GM19025 (cell line): ENCODE data around the gene NCAM2.
"Not testable (repeated sequence)": the region's sequence is repeated elsewhere in the genome, so short reads cannot be mapped to it uniquely, and the experiment has no call there.

ENCODE experiments used
- ATAC-seq: cut with Tn5 transposase; IDR thresholded peaks from one replicate; pipeline ENCODE4 v1.9.1; 2021; ENCODE audit warnings: mild to moderate bottlenecking, low read depth, moderate library complexity; ENCODE audit not compliant: unreplicated experiment

Gene NCAM2

GRCh38 chr21:21097466-21097865, 99.3 kb downstream of the NCAM2 start:
- ATAC-seq: no peak

DNA sequence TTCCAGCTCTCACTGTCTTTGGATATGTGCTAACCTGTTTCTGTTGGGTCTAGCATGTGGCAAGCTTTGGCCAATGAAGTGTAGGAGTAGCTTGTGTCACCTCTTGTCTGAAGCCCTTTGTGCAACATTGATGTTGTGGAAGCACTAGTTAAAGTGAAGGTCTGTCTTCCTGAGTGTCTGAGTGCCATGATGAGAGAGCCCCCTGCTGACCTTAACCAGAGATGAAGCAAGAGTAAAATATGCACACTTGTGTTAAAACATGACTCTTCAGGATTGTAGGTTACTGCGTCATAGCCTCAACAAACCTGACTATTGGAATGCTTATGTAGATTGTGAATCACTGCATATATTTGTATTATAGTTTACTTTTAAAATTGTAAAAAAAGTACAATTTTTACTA, 103.7 kb downstream of the NCAM2 start:
- ATAC-seq: no peak

GRCh38 chr21:21102896-21103295, 104.7 kb downstream of the NCAM2 start:
- no peak for ATAC-seq

- no peak for ATAC-seq
These were observed 105.5 kb downstream of the NCAM2 start for GRCh38 chr21:21103692-21104091.

DNA sequence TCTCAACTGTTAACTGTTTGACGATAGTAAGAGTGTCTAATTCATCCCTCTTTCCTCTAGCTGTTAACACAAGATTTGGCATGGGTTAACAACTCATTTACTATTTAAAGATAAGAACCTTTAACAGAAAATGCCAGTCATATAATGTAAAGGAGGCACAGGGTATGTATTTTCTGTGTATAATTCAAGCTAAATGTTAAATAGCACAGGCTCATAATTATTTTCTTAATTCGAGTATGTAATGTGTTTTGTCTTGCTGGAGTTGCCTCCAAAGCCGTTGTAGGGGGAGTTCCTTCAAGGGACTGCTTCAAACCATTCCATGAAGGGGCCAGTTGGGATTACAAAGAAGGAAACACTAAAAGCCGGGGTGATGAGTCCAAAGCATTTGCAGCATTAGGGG, 111.5 kb downstream of the NCAM2 start:
- no peak for ATAC-seq

DNA sequence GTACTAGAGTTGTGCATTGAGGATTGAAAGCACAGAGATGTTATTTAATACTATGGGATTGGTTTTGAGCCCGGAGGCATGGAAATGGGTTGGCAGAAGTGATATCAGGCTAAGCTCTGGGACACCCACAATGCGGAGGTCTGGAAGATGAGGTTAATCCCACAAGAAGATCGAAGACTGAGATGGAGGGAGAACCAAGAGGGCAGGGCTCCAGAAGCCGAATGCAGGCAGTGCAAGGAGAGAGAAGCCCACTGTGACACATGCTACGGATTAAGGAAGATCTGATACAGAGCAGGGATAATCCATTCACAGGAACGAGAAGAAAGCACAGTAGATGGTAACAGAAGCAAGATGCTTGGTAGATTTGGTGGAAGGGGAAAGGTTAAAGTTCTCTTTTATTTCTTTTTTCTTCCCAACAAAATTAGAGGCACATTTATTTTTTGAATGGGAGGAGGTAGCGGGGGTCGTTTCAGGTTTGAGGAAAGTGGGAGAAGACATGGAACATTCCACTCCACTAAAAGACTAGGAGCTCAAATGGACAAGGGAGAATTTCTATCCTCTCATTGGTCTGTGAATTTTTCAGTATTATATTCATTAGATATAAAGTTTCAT, 113.2 kb downstream of the NCAM2 start:
- no peak for ATAC-seq

- ATAC-seq: no peak
These were observed 116.3 kb downstream of the NCAM2 start for GRCh38 chr21:21114461-21114860.

GRCh38 chr21:21119091-21119490, 120.9 kb downstream of the NCAM2 start:
- no peak for ATAC-seq

DNA sequence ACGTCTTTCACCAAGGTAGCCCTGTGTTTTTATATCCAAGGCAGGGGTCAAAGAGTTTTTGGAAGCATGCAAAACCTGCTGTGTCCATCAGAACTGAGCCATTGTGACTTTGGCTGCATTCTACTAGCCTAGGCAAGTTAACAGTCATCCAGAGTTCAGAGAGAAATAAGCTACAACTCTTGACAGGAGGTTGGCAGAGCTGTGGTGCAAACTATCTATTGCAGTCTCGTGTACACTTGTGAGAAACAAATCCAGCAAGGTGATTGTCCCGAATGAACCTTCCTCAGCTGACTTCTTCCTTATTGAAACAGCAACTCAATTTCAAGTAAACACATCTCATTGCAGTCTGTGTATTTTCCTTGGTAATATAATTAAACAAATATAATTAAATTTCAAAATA, 124.5 kb downstream of the NCAM2 start:
- ATAC-seq: no peak

GRCh38 chr21:21132390-21132789, 134.2 kb downstream of the NCAM2 start:
- ATAC-seq: no peak

GRCh38 chr21:21137986-21138385, 139.8 kb downstream of the NCAM2 start:
- ATAC-seq: no peak

DNA sequence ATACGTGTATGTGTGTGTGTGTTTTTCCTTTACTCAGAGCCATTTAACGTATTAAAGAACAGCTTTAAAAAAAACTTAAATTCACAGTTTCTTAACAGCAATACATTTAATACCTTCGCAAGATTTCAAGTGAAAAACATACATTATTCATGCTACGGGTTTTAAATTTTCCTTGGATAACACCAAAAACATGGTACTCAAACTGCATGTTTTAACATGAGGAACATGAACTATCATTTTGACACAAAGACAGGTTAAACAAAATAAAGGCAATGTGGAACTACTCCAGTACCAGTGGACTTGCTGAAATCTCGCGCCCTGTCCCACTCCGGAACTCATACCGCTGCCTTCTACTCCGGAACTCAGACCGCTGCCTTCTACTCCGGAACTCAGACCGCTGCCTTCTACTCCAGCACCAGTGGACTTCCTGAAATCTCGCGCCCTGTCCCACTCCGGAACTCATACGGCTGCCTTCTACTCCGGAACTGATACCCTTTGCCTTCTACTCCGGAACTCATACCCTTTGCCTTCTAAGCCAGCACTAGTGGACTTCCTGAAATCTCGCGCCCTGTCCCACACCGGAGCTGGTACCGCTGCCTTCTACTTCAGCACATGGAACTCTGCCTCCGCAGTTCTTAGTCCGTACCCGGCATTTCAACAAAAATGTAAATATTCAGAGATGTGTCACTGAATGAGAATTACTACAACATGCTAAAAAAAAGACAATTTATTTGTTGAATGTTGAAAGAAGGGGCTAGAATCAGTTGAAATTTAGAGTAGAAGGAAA, 148.6 kb downstream of the NCAM2 start:
- no peak for ATAC-seq

- no peak for ATAC-seq
These were observed 149.2 kb downstream of the NCAM2 start for GRCh38 chr21:21147374-21147745.

GRCh38 chr21:21148009-21148408, 149.8 kb downstream of the NCAM2 start:
- ATAC-seq: no peak

GRCh38 chr21:21148514-21148913, 150.3 kb downstream of the NCAM2 start:
- ATAC-seq: no peak

DNA sequence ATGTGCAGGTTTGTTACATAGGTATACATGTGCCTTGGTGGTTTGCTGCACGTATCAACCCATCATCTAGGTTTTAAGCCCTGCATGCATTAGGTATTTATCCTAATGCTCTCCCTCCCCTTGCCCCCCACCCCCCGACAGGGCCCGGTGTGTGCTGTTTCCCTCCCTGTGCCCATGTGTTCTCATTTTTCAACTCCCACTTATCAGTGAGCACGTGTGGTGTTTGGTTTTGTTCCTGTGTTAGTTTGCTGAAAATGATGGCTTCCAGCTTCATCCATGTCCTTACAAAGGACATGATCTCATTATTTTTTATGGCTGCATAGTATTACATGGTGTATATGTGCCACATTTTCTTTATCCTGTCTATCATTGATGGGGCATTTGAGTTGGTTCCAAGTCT, 151.2 kb downstream of the NCAM2 start:
- ATAC-seq: not testable (repeated sequence)

DNA sequence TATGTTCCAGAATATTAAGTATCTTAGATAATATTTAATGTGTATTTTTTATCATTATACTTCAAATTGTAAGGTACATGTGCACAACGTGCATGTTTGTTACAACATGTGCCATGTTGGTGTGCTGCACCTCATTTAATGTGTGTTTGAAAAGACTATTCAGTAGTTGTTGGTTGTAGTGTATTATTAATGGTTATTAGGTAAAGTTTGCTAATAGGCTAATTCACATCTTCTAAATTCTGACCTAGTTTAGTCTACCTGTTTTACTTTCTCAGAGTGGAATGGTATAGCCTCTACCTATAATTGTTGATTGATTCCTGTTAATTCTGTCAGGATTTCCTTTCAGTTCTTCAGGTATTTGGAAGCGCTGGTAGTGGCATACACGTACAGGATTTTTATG, 153.0 kb downstream of the NCAM2 start:
- no peak for ATAC-seq

- no peak for ATAC-seq
These were observed 158.2 kb downstream of the NCAM2 start for GRCh38 chr21:21156397-21156796.

GRCh38 chr21:21156957-21157356, 158.7 kb downstream of the NCAM2 start:
- no peak for ATAC-seq

GRCh38 chr21:21158376-21158918, 160.2 kb downstream of the NCAM2 start:
- no peak for ATAC-seq

DNA sequence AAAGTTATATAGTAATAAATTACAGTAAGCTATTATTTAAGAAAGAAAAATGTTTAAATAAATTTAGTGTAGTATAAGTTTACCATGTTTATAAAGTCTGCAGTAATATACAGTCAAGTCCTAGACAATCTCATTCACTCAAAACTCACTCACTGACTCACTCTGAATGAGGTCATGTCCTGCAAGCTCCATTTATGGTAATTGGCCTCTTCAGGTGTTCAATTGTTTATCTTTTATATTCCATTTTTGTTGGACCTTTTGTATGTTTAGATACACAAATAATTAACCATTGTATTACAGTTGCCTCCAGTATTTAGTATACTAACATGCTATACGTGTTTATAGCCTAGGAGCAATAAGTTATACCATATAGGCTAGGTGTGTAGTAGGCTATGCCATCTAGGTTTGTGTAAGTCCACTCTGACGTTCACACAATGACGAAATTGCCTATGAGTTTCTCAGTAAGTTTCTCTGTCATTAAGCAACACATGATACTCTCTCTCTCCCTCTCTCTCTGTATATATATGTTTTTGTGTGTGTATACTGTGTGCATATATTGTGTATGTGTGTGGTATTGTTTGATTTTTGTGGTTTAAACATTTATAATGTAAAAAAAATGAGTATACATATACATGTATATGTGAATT, 161.2 kb downstream of the NCAM2 start:
- no peak for ATAC-seq

DNA sequence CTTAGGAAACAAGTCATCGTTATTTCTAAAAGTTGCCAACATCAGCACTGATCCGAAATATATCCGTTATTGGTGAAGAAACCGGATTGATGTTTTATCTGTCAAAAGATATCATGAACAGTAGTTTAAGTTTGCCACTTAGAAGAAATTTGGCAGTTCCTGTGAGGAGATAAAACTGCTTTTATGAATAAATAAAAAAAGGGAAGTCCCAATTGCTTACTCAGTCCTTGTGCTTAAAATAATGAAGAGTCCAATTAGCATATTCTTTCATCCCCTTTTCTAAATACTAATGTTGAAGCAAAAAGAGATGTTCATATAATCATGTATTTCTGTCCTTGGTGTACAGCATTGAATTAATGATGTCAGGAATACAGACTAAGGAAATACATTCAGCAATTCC, 164.6 kb downstream of the NCAM2 start:
- no peak for ATAC-seq
